Uterus (tissue), 2 donors: Measurements from ENCODE around the gene TMEM253.

Experiments used
- POLR2A ChIP-seq, 2 donors: fragments of 450-650 bp; IDR thresholded peaks; one replicate each; pipeline ENCODE4 v1.6.1; 2016; ENCODE audit warnings: antibody characterized with exemption in 2 of 2, mild to moderate bottlenecking in 1 of 2, moderate library complexity in 1 of 2
- TF ChIP-seq, protein P1 (sequence below), 4 experiments: fragments of 200-600 bp in 2 of 4; fragments of 450-650 bp in 2 of 4; sonication (generic) in 2 of 4; IDR thresholded peaks; one replicate each; pipeline ENCODE4 v1.5.1; 2016 to 2019; ENCODE audit warnings: antibody characterized with exemption in 4 of 4, mild to moderate bottlenecking in 2 of 4, moderate library complexity in 1 of 4

DNA sequence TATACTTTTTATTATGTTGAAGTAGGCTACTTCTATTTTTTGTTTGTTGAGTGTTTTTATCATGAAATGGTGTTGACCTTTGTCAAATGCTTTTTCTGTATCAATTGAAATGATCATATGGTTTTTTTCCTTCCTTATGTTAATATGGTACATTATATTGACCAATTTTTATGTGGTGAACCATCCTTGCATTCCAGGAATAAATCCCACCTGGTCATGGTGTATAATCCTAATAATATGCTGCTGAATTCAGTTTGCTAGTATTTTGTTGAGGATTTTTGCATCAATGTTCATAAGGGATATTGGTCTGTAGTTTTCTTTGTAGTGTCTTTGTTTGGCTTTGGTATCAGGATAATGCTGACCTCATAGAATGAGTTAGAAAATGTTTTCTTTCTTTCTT, 44.6 kb downstream of the TMEM253 start:
- TF ChIP-seq, protein P1, sequence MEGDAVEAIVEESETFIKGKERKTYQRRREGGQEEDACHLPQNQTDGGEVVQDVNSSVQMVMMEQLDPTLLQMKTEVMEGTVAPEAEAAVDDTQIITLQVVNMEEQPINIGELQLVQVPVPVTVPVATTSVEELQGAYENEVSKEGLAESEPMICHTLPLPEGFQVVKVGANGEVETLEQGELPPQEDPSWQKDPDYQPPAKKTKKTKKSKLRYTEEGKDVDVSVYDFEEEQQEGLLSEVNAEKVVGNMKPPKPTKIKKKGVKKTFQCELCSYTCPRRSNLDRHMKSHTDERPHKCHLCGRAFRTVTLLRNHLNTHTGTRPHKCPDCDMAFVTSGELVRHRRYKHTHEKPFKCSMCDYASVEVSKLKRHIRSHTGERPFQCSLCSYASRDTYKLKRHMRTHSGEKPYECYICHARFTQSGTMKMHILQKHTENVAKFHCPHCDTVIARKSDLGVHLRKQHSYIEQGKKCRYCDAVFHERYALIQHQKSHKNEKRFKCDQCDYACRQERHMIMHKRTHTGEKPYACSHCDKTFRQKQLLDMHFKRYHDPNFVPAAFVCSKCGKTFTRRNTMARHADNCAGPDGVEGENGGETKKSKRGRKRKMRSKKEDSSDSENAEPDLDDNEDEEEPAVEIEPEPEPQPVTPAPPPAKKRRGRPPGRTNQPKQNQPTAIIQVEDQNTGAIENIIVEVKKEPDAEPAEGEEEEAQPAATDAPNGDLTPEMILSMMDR (IDR thresholded peaks at IDR 0.05): no peak
- TF ChIP-seq POLR2A (IDR thresholded peaks at IDR 0.05): no peak
